IMR-90 (cell line): ENCODE measurements around the gene PCBP3. TPM values are rescaled to one million over a fixed set of nuclear protein-coding genes. Genes with fewer than 3 reads are reported as not detected.

Source experiments
- ATAC-seq: fragments of 200-7000 bp; cut with Tn5 transposase; 2 replicates; pipeline ENCODE4 v1.9.1; 2020; ENCODE audit warnings: low read depth, mild to moderate bottlenecking, moderate library complexity
- BruUV-seq: library from RNA; stranded (reverse); fragments of 400-500 nt; replicated peaks from 2 replicates; lab custom pipeline; 2021; lab: Mats Ljungman, UMichigan
- CTCF ChIA-PET: fragments of 300-600 bp; formaldehyde crosslinking; extraction: SDS; loops from one replicate; lab custom pipeline; 2021; ENCODE audit warnings: antibody characterized with exemption; lab: Yijun Ruan, JAX
- POLR2A ChIA-PET: fragments of 300-600 bp; sonication (Branson Sonifier 250); formaldehyde crosslinking; loops from one replicate; lab custom pipeline; 2022; ENCODE audit warnings: antibody characterized with exemption; ENCODE audit not compliant: unreplicated experiment; lab: Charles Lee
- DNase-seq: peaks from one replicate; pipeline ENCODE4 v3.0.0; 2013
- H2AFZ ChIP-seq: replicated peaks from 2 replicates; pipeline ENCODE3; 2013; ENCODE audit warnings: low read length, mild to moderate bottlenecking; ENCODE audit not compliant: poor library complexity
- H2AK5ac ChIP-seq: 2 replicates; pipeline ENCODE4 v1.6.1; 2013; ENCODE audit warnings: low read depth, low read length, inconsistent platforms
- H2AK9ac ChIP-seq: replicated peaks from 2 replicates; pipeline ENCODE3; 2013; ENCODE audit warnings: mild to moderate bottlenecking, low read depth, low read length, moderate library complexity; ENCODE audit not compliant: poor library complexity
- H2BK120ac ChIP-seq: 2 replicates; pipeline ENCODE4 v1.6.1; 2013; ENCODE audit warnings: low read depth, low read length, inconsistent platforms
- H2BK15ac ChIP-seq: 3 replicates; pipeline ENCODE4 v1.6.1; 2013; ENCODE audit warnings: low read depth, low read length, inconsistent platforms
- H2BK20ac ChIP-seq: 2 replicates; pipeline ENCODE4 v1.6.1; 2013; ENCODE audit warnings: low read depth, mild to moderate bottlenecking, inconsistent platforms, low read length, moderate library complexity
- H2BK5ac ChIP-seq: 2 replicates; pipeline ENCODE4 v1.6.1; 2013; ENCODE audit warnings: mild to moderate bottlenecking, low read depth, low read length, inconsistent platforms; ENCODE audit not compliant: poor library complexity, severe bottlenecking
- H3K14ac ChIP-seq: replicated peaks from 2 replicates; pipeline ENCODE4 v1.6.1; 2013; ENCODE audit warnings: low read depth, low read length, inconsistent platforms
- H3K18ac ChIP-seq: 2 replicates; pipeline ENCODE4 v1.6.1; 2013; ENCODE audit warnings: low read depth, low read length, control low read depth
- H3K23ac ChIP-seq: 2 replicates; pipeline ENCODE4 v1.6.1; 2013; ENCODE audit warnings: low read depth, low read length, inconsistent platforms
- H3K27ac ChIP-seq: 2 replicates; pipeline ENCODE4 v1.5.1; 2013; ENCODE audit warnings: mild to moderate bottlenecking, control low read depth, low read length; ENCODE audit not compliant: insufficient read depth
- H3K27me3 ChIP-seq: 2 replicates; pipeline ENCODE4 v1.6.1; 2013; ENCODE audit warnings: low read length; ENCODE audit not compliant: control insufficient read depth, insufficient read depth
- H3K36me3 ChIP-seq: 2 replicates; pipeline ENCODE4 v1.6.1; 2013; ENCODE audit warnings: low read length, mixed read lengths; ENCODE audit not compliant: control insufficient read depth, insufficient read depth
- H3K4ac ChIP-seq: 2 replicates; pipeline ENCODE4 v1.6.1; 2013; ENCODE audit warnings: low read depth, low read length, inconsistent platforms
- H3K4me1 ChIP-seq: 2 replicates; pipeline ENCODE4 v1.6.1; 2013; ENCODE audit warnings: low read length, mixed read lengths; ENCODE audit not compliant: control insufficient read depth, insufficient read depth
- H3K4me2 ChIP-seq: 2 replicates; pipeline ENCODE4 v1.6.1; 2013; ENCODE audit warnings: low read depth, mild to moderate bottlenecking, control low read depth, low read length, moderate library complexity
- H3K4me3 ChIP-seq: 2 replicates; pipeline ENCODE4 v1.5.1; 2013; ENCODE audit warnings: low read depth, mild to moderate bottlenecking, control low read depth, low read length, moderate library complexity; ENCODE audit not compliant: insufficient read depth
- H3K56ac ChIP-seq: 2 replicates; pipeline ENCODE4 v1.6.1; 2013; ENCODE audit warnings: low read length, inconsistent platforms; ENCODE audit not compliant: insufficient read depth; ENCODE audit errors: extremely low read depth
- H3K79me1 ChIP-seq, 2 experiments: 2 replicates each; pipeline ENCODE4 v1.6.1; 2013; ENCODE audit warnings: low read length in 2 of 2, inconsistent platforms in 1 of 2, low read depth in 1 of 2
- H3K9ac ChIP-seq: 2 replicates; pipeline ENCODE4 v1.6.1; 2013; ENCODE audit warnings: low read depth, low read length, control low read depth
- H3K9me1 ChIP-seq: 2 replicates; pipeline ENCODE4 v1.6.1; 2013; ENCODE audit warnings: low read length, inconsistent platforms; ENCODE audit not compliant: insufficient read depth
- H3K9me3 ChIP-seq: 2 replicates; pipeline ENCODE4 v1.6.1; 2013; ENCODE audit warnings: low read length; ENCODE audit not compliant: control insufficient read depth, insufficient read depth
- H4K20me1 ChIP-seq: 2 replicates; pipeline ENCODE4 v1.6.1; 2013; ENCODE audit warnings: low read length, inconsistent platforms; ENCODE audit not compliant: insufficient read depth
- H4K5ac ChIP-seq: 2 replicates; pipeline ENCODE4 v1.6.1; 2013; ENCODE audit warnings: mild to moderate bottlenecking, low read depth, low read length, control low read depth
- H4K8ac ChIP-seq, 2 experiments: 2 replicates each; pipeline ENCODE4 v1.6.1; 2013; ENCODE audit warnings: low read depth in 2 of 2, low read length in 2 of 2, control low read depth in 1 of 2, inconsistent platforms in 1 of 2
- H4K91ac ChIP-seq: 2 replicates; pipeline ENCODE4 v1.6.1; 2013; ENCODE audit warnings: low read depth, low read length, inconsistent platforms; ENCODE audit not compliant: insufficient read depth
- BHLHE40 ChIP-seq: fragments of 150-350 bp; IDR thresholded peaks from 2 replicates; pipeline ENCODE4 v1.6.1; 2016; ENCODE audit warnings: mild to moderate bottlenecking, low read depth, low read length
- CEBPB ChIP-seq: IDR thresholded peaks from 2 replicates; pipeline ENCODE4 v1.6.1; 2012; ENCODE audit warnings: low read depth, low read length, improper control_type of control experiment
- CHD1 ChIP-seq: IDR thresholded peaks from 2 replicates; pipeline ENCODE4 v1.6.1; 2012; ENCODE audit warnings: low read depth, low read length, improper control_type of control experiment
- CTCF ChIP-seq: conservative IDR thresholded peaks from 2 replicates; pipeline ENCODE4 v1.5.1; 2012; ENCODE audit warnings: mild to moderate bottlenecking, low read depth, low read length, improper control_type of control experiment
- FOS ChIP-seq: fragments of 150-350 bp; IDR thresholded peaks from 2 replicates; pipeline ENCODE4 v1.6.1; 2016; ENCODE audit warnings: low read depth, low read length
- MAFK ChIP-seq: IDR thresholded peaks from 2 replicates; pipeline ENCODE4 v1.6.1; 2012; ENCODE audit warnings: low read depth, low read length, improper control_type of control experiment
- MAZ ChIP-seq: IDR thresholded peaks from 2 replicates; pipeline ENCODE4 v1.6.1; 2012; ENCODE audit warnings: low read depth, mild to moderate bottlenecking, low read length, improper control_type of control experiment, moderate library complexity, borderline replicate concordance
- MXI1 ChIP-seq: IDR thresholded peaks from 2 replicates; pipeline ENCODE4 v1.6.1; 2012; ENCODE audit warnings: low read depth, mild to moderate bottlenecking, low read length, moderate library complexity, borderline replicate concordance
- NFE2L2 ChIP-seq: fragments of 150-350 bp; IDR thresholded peaks from 2 replicates; pipeline ENCODE4 v1.6.1; 2016; ENCODE audit warnings: low read depth, mild to moderate bottlenecking, low read length
- POLR2A ChIP-seq: IDR thresholded peaks from 2 replicates; pipeline ENCODE4 v1.6.1; 2012; ENCODE audit warnings: mild to moderate bottlenecking, low read depth, low read length
- RAD21 ChIP-seq: IDR thresholded peaks from 2 replicates; pipeline ENCODE4 v1.6.1; 2012; ENCODE audit warnings: low read length, improper control_type of control experiment
- RCOR1 ChIP-seq: IDR thresholded peaks from 2 replicates; pipeline ENCODE4 v1.6.1; 2012; ENCODE audit warnings: mild to moderate bottlenecking, low read length, improper control_type of control experiment; ENCODE audit not compliant: insufficient replicate concordance
- RFX5 ChIP-seq: IDR thresholded peaks from 2 replicates; pipeline ENCODE4 v1.8.0; 2012; ENCODE audit warnings: low read depth, mild to moderate bottlenecking, low read length, moderate library complexity
- SMC3 ChIP-seq: fragments of 150-350 bp; IDR thresholded peaks from 2 replicates; pipeline ENCODE4 v1.6.1; 2016; ENCODE audit warnings: low read depth, mild to moderate bottlenecking, antibody characterized with exemption, low read length, moderate library complexity
- USF2 ChIP-seq: fragments of 150-350 bp; IDR thresholded peaks from 2 replicates; pipeline ENCODE4 v1.6.1; 2017; ENCODE audit warnings: mild to moderate bottlenecking, antibody characterized with exemption, low read length, low read depth
- WGBS, 2 experiments: methylation state at CpG; one replicate each; pipeline versions ENCODE4 v1.1.5 to v1.1.7; 2013; ENCODE audit warnings: missing lambda C conversion rate in 2 of 2; ENCODE audit not compliant: insufficient read length in 1 of 2; ENCODE audit errors: extremely low coverage in 2 of 2; 5-methylcytosine and 5-hydroxymethylcytosine counted together
- dilution Hi-C: fragments of 300-500 bp; cut with HindIII; formaldehyde crosslinking; loops from one replicate; pipeline ENCODE4 v1.14.3; 2018; ENCODE audit warnings: low sequenced_read_pairs; ENCODE audit not compliant: unreplicated experiment
- in situ Hi-C: fragments of 300-500 bp; cut with MboI; formaldehyde crosslinking; loops from 3 replicates; pipeline ENCODE4 v1.14.3; 2019; ENCODE audit warnings: low sequenced_read_pairs, inconsistent platforms, mixed read lengths
- intact Hi-C: fragments of 100-400 bp; cut with micrococcal nuclease; formaldehyde crosslinking; loops from 2 replicates; pipeline ENCODE4 v1.10.0; 2022
- polyA plus RNA-seq, 3 experiments: library from polyadenylated mRNA; depleted of rRNA; stranded (reverse); fragments of >200 nt; gene quantifications; 2 replicates each; pipeline ENCODE4 v1.2.3, GENCODE V29; 2012; ENCODE audit warnings: low replicate concordance in 1 of 3
- total RNA-seq: library from RNA; depleted of rRNA; stranded (reverse); fragments of >200 nt; gene quantifications from 2 replicates; pipeline ENCODE4 v1.2.3, GENCODE V29; 2012
- TF ChIP-seq, protein P1 (sequence below): fragments of 150-350 bp; IDR thresholded peaks from 2 replicates; pipeline ENCODE4 v1.6.1; 2016; ENCODE audit warnings: low read depth, mild to moderate bottlenecking, low read length, moderate library complexity, borderline replicate concordance

Gene PCBP3
- total and polyA plus RNA-seq, 2 of the 4 experiments (the other 2 are of a cell fraction): 2.9 to 3.9 TPM

DNA sequence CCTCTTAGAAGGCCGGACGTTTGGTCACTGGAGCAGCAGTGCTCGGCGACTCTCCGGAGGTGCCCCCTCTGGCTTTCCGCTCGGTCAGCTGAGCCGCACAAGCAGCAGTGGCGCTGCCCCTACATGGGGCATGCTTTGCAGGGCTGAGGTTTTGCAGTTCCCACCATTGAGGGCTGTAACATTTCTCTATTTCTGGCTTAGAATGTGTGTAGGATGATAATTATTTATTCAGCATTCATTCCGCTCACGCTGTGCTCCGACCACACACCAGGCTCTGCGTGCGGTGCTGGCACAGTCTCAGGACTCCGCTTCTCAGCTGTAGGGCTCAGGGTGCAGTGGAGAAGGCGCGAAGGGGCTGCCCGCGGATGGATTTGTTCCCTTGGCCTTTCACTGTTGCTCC, 119.5 kb downstream of the PCBP3 start:
- Histone ChIP-seq H3K14ac (no peak overlapping the region), H2AK5ac (no peak overlapping the region), H4K91ac (no peak overlapping the region), H3K4me1 (peaks cover 1% of the 10 kb centered on the region; the same call in 1 of the 2 replicates), H3K4ac (no peak overlapping the region), H4K5ac (no peak overlapping the region), H3K9me3 (peaks cover 2% of the 10 kb centered on the region; the same call in 1 of the 2 replicates), H4K20me1 (no peaks in the 10 kb centered on the region), H2AK9ac (no peak overlapping the region), H3K9me1 (no peaks in the 10 kb centered on the region), H3K27ac (no peak overlapping the region), H2AFZ (no peak overlapping the region), H2BK120ac (no peak overlapping the region), H3K23ac (no peak overlapping the region), H3K36me3 (no peaks in the 10 kb centered on the region), H3K56ac (no peak overlapping the region), H4K8ac (no peak overlapping the region), H2BK20ac (no peak overlapping the region), H3K4me3 (no peak overlapping the region), H2BK5ac (no peak overlapping the region), H3K9ac (no peak overlapping the region), H2BK15ac (no peak overlapping the region), H3K18ac (no peak overlapping the region), H3K79me1 (no peaks in the 10 kb centered on the region), H3K27me3 (no peaks in the 10 kb centered on the region), H3K4me2 (no peak overlapping the region)
- dilution Hi-C loops: no loop called here
- BruUV-seq: no TSS peak
- intact Hi-C loops: no loop called here
- WGBS, 2 experiments: 66% methylated on average over 6 of the region's 19 CpGs; no CpG with 5 or more reads in 1 of the 2 experiments
- ChIA-PET POLR2A (no interaction called here), CTCF (no interaction called here)
- no peak for ATAC-seq
- TF ChIP-seq FOS: no peak
- no peak for TF ChIP-seq CEBPB
- no peak for TF ChIP-seq RFX5
- TF ChIP-seq POLR2A: no peak
- no peak for TF ChIP-seq RAD21
- no peak for TF ChIP-seq RCOR1
- no peak for TF ChIP-seq MAZ
- no peak for TF ChIP-seq NFE2L2
- TF ChIP-seq SMC3: no peak
- TF ChIP-seq CHD1: no peak
- TF ChIP-seq USF2: no peak
- TF ChIP-seq CTCF: no peak
- TF ChIP-seq MXI1: no peak
- no peak for TF ChIP-seq MAFK
- TF ChIP-seq, protein P1, sequence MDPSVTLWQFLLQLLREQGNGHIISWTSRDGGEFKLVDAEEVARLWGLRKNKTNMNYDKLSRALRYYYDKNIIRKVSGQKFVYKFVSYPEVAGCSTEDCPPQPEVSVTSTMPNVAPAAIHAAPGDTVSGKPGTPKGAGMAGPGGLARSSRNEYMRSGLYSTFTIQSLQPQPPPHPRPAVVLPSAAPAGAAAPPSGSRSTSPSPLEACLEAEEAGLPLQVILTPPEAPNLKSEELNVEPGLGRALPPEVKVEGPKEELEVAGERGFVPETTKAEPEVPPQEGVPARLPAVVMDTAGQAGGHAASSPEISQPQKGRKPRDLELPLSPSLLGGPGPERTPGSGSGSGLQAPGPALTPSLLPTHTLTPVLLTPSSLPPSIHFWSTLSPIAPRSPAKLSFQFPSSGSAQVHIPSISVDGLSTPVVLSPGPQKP: no peak
- TF ChIP-seq BHLHE40: no peak
- in situ Hi-C loops: no loop called here
- DNase-seq: no peak
